ENCODE data around the gene SSTR5.

The SSTR5 gene

DNA sequence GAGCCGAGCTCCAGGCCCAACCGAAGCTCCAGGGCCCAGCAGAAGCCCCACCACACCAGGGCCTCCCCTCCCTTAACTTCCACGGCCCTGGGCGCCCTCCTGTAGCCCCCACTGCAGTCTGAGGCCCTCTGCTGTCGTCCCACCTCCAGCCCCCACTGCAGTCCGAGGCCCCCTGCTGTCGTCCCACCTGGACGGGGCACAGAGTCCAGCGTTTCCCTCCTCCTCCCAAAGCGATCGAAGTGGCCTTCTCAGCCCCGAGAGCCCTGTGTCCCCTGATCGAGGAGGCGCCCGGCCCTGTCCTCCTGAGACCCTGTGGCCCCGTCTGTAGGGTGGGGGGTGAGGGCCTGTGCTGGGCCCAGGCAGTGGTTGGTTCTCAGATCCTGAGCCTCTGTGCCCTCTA is 54.6 kb downstream of the SSTR5 start:
- no peak for DNase-seq

DNA sequence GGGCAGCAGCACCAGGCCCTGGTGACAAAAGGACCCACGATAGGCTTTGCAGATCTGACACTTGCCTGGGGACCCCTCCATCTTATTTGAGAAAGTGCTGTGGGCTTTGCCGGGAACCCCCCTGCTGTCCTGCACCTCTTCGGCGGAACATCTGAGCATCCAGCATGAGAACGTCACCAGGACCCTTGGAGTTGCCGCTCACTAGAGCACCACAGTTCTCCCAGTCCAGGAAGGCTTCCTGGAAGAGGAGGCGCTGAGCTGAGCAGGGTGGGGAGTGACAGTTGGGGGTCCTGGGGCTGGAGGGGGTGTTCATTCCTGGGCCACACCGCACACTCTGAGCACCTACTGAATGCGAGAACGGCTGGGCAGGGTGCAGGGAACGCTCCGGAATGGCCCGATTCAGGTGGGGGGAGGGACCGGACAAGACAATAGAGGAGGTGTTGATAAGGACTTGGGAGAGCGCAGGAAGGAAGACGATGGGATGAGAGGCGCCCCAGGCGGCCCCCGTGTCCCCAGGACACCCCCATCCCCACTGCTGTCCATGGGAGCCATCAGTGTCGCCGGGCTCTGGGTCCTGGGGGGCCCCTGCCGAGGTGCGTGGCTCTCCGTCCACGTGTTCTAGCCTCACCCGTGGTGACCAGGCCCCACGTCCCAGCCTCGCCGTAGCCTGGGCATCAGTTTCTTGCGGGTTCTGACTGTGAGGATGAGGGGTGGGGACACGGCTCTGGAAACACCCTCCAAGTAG is 55.6 kb downstream of the SSTR5 start:
- DNase-seq: no peak

- DNase-seq: no peak
Observed at GRCh38 chr16:1129106-1129960, 56.8 kb downstream of the SSTR5 start.

GRCh38 chr16:1130382-1130781 is 57.8 kb downstream of the SSTR5 start:
- no peak for DNase-seq
